Neural cell (in vitro differentiated cells): ENCODE measurements around the gene PHYHIPL.

Experiments
- CTCF ChIP-seq: fragments of 450-650 bp; IDR thresholded peaks from 2 replicates; pipeline ENCODE4 v1.5.1; 2014; ENCODE audit warnings: antibody characterized with exemption, mild to moderate bottlenecking, moderate library complexity; ENCODE audit not compliant: poor library complexity, severe bottlenecking
- EZH2 ChIP-seq: fragments of 200-600, 300-800 bp; shearing (Covaris generic), sonication (generic); IDR thresholded peaks from 2 replicates; pipeline ENCODE4 v1.6.1; 2014; ENCODE audit warnings: antibody characterized with exemption, low read length, borderline replicate concordance, mild to moderate bottlenecking; ENCODE audit not compliant: insufficient read depth, poor library complexity, severe bottlenecking
- POLR2AphosphoS5 ChIP-seq: IDR thresholded peaks from 2 replicates; pipeline ENCODE4 v1.6.1; 2012
- RAD21 ChIP-seq: fragments of 450-650 bp; conservative IDR thresholded peaks from 2 replicates; pipeline ENCODE4 v1.6.1; 2014; ENCODE audit warnings: antibody characterized with exemption, mild to moderate bottlenecking, moderate library complexity
- TAF1 ChIP-seq: IDR thresholded peaks from 2 replicates; pipeline ENCODE4 v1.6.1; 2012; ENCODE audit warnings: low read depth

DNA sequence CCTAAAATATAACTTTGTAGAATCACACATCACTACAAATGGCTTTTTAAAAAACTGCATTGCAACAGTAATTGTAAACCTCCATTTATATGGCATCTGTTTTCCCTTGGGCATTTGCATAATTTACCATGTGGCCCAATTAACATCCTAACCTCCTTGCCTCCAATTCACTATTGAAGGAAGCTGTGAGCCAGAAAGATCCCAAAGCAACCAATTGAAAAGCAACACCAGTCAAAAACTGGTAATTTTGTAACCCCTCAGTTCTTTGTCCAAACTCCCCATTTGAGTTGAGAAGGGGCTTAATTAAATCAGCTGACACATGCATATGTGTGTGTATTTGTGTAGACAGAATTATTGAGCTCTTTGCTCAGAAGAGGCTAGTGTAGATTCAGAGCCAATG, 95.6 kb downstream of the PHYHIPL start:
- TF ChIP-seq EZH2 = no peak
- no peak for TF ChIP-seq CTCF
- TF ChIP-seq POLR2AphosphoS5 = no peak
- TF ChIP-seq TAF1 = no peak
- TF ChIP-seq RAD21 = no peak
